DND-41 (cell line): ENCODE measurements around the gene STOML1.

Experiments
- ATAC-seq: fragments of 200-7000 bp; cut with Tn5 transposase; 3 replicates; pipeline ENCODE4 v1.9.1; 2021; ENCODE audit warnings: low read depth; ENCODE audit not compliant: insufficient read depth
- DNase-seq: peaks from one replicate; pipeline ENCODE4 v3.0.0-alpha.2; 2020
- H2AFZ ChIP-seq: 2 replicates; pipeline ENCODE4 v1.6.0; 2012; ENCODE audit warnings: low read depth, low read length
- H3K27ac ChIP-seq: 2 replicates; pipeline ENCODE4 v1.5.1; 2012; ENCODE audit warnings: low read length, inconsistent platforms
- H3K27me3 ChIP-seq: fragments of 200-600 bp; sonication (generic); 2 replicates; pipeline ENCODE4 v1.6.0; 2012; ENCODE audit warnings: low read length, mild to moderate bottlenecking, inconsistent platforms; ENCODE audit not compliant: insufficient read depth, poor library complexity
- H3K36me3 ChIP-seq: 2 replicates; pipeline ENCODE4 v1.5.1; 2012; ENCODE audit warnings: low read length, inconsistent platforms; ENCODE audit not compliant: insufficient read depth
- H3K4me1 ChIP-seq: 2 replicates; pipeline ENCODE4 v1.5.1; 2012; ENCODE audit warnings: mild to moderate bottlenecking, low read length; ENCODE audit not compliant: insufficient read depth
- H3K4me2 ChIP-seq: 2 replicates; pipeline ENCODE4 v1.6.0; 2012; ENCODE audit warnings: mild to moderate bottlenecking, moderate library complexity, low read length, inconsistent platforms; ENCODE audit not compliant: insufficient read depth
- H3K4me3 ChIP-seq, 2 experiments: fragments of 200-600 bp in 1 of 2; shearing (Covaris generic) in 1 of 2; 2 replicates each; pipeline ENCODE4 v1.5.1; 2012 to 2016; ENCODE audit warnings: inconsistent platforms in 2 of 2, low read length in 2 of 2, mild to moderate bottlenecking in 2 of 2, low read depth in 1 of 2, moderate library complexity in 1 of 2
- H3K79me2 ChIP-seq: 2 replicates; pipeline ENCODE4 v1.6.0; 2012; ENCODE audit warnings: low read length, inconsistent platforms; ENCODE audit not compliant: insufficient read depth
- H3K9ac ChIP-seq: 2 replicates; pipeline ENCODE4 v1.6.0; 2012; ENCODE audit warnings: low read depth, mild to moderate bottlenecking, inconsistent platforms, low read length, moderate library complexity
- H3K9me3 ChIP-seq: 2 replicates; pipeline ENCODE4 v1.5.1; 2012; ENCODE audit warnings: low read length, moderate library complexity, mild to moderate bottlenecking, inconsistent platforms; ENCODE audit not compliant: insufficient read depth, severe bottlenecking
- H4K20me1 ChIP-seq: 2 replicates; pipeline ENCODE4 v1.6.0; 2012; ENCODE audit warnings: low read length; ENCODE audit not compliant: insufficient read depth
- CTCF ChIP-seq: IDR thresholded peaks from 2 replicates; pipeline ENCODE4 v1.5.1; 2012; ENCODE audit warnings: borderline replicate concordance, low read length, moderate library complexity, mild to moderate bottlenecking; ENCODE audit not compliant: poor library complexity, severe bottlenecking; ENCODE audit errors: extremely low read depth
- EZH2 ChIP-seq: IDR thresholded peaks from 3 replicates; pipeline ENCODE4 v1.6.1; 2012; ENCODE audit warnings: borderline replicate concordance, low read depth, mild to moderate bottlenecking, moderate library complexity, low read length, inconsistent platforms; ENCODE audit not compliant: severe bottlenecking

The STOML1 gene

GRCh38 chr15:74036271-74037170 is 44.4 kb upstream of the STOML1 start:
- no peak overlapping the region for H3K27ac ChIP-seq
- H3K4me2 ChIP-seq, result no peak overlapping the region
- ATAC-seq (0 out of 3 replicates have a peak, but pooled peaks have one; percentile 19), DNase-seq (peak; percentile 15)
- H3K9me3 ChIP-seq, result no peaks in the 10 kb centered on the region
- H3K27me3 ChIP-seq, result no peaks in the 10 kb centered on the region
- H2AFZ ChIP-seq, result no peak overlapping the region
- peaks cover 46% of the 10 kb centered on the region for H3K36me3 ChIP-seq
- H3K4me3 ChIP-seq, result no peak overlapping the region
- TF ChIP-seq CTCF, result peak; percentile 46
- TF ChIP-seq EZH2, result no peak
- H3K9ac ChIP-seq, result no peak overlapping the region
- peaks cover 2% of the 10 kb centered on the region for H4K20me1 ChIP-seq
- no peaks in the 10 kb centered on the region for H3K4me1 ChIP-seq
- no peaks in the 10 kb centered on the region for H3K79me2 ChIP-seq

- H3K9ac ChIP-seq, result no peak overlapping the region
- ATAC-seq (no peak), DNase-seq (no peak)
- no peak for TF ChIP-seq CTCF
- TF ChIP-seq EZH2, result no peak
- H3K36me3 ChIP-seq, result peaks cover 46% of the 10 kb centered on the region
- H3K9me3 ChIP-seq, result no peaks in the 10 kb centered on the region
- H4K20me1 ChIP-seq, result peaks cover 2% of the 10 kb centered on the region
- no peak overlapping the region for H3K27ac ChIP-seq
- no peaks in the 10 kb centered on the region for H3K79me2 ChIP-seq
- H2AFZ ChIP-seq, result no peak overlapping the region
- H3K4me1 ChIP-seq, result no peaks in the 10 kb centered on the region
- no peak overlapping the region for H3K4me3 ChIP-seq
- no peaks in the 10 kb centered on the region for H3K27me3 ChIP-seq
- H3K4me2 ChIP-seq, result no peak overlapping the region
Observed at GRCh38 chr15:74035121-74036017, 43.3 kb upstream of the STOML1 start.

- Histone ChIP-seq H3K4me2 (no peak overlapping the region), H2AFZ (no peak overlapping the region), H3K9ac (no peak overlapping the region), H3K27me3 (no peaks in the 10 kb centered on the region), H3K27ac (no peak overlapping the region), H3K9me3 (no peaks in the 10 kb centered on the region), H3K36me3 (peaks cover 49% of the 10 kb centered on the region), H4K20me1 (peaks cover 2% of the 10 kb centered on the region), H3K4me1 (no peaks in the 10 kb centered on the region), H3K4me3 (no peak overlapping the region), H3K79me2 (no peaks in the 10 kb centered on the region)
- no peak for DNase-seq
- TF ChIP-seq EZH2 (no peak), CTCF (no peak)
- ATAC-seq, result no peak
Observed at GRCh38 chr15:74034206-74034755, 42.2 kb upstream of the STOML1 start.
